HepG2 (cell line): ENCODE results near the gene STOM.

Experiments used
- ARID4A ChIP-seq: sonication (generic); formaldehyde crosslinking; IDR thresholded peaks from 2 replicates; pipeline ENCODE4 v1.5.0; 2020; ENCODE audit warnings: mild to moderate bottlenecking, missing genetic modification reagents, borderline replicate concordance
- ATF1 ChIP-seq: IDR thresholded peaks from 2 replicates; pipeline ENCODE4 v1.6.1; 2016; ENCODE audit warnings: mild to moderate bottlenecking, control low read depth
- ATF7-NPFF ChIP-seq: sonication (generic); formaldehyde crosslinking; IDR thresholded peaks from 2 replicates; pipeline ENCODE4 v1.8.1; 2023; ENCODE audit warnings: mild to moderate bottlenecking, low read depth, missing genetic modification reagents, moderate library complexity
- CTCF ChIP-seq: sonication (generic); formaldehyde crosslinking; IDR thresholded peaks from 2 replicates; pipeline ENCODE4 v1.5.0; 2020; ENCODE audit warnings: mild to moderate bottlenecking, missing genetic modification reagents, moderate library complexity
- ERF ChIP-seq: IDR thresholded peaks from 2 replicates; pipeline ENCODE4 v1.6.1; 2018; ENCODE audit warnings: missing biosample characterization, missing genetic modification reagents
- HIVEP1 ChIP-seq: sonication (generic); formaldehyde crosslinking; IDR thresholded peaks from 2 replicates; pipeline ENCODE4 v1.4.0; 2020; ENCODE audit warnings: mild to moderate bottlenecking, missing genetic modification reagents
- HNF1B ChIP-seq: sonication (generic); formaldehyde crosslinking; IDR thresholded peaks from 2 replicates; pipeline ENCODE4 v1.5.1; 2020; ENCODE audit warnings: mild to moderate bottlenecking, moderate library complexity, missing genetic modification reagents
- NAIF1 ChIP-seq: sonication (generic); formaldehyde crosslinking; IDR thresholded peaks from 2 replicates; pipeline ENCODE4 v1.5.0; 2020; ENCODE audit warnings: mild to moderate bottlenecking, missing genetic modification reagents, borderline replicate concordance
- PAX8 ChIP-seq: sonication (generic); formaldehyde crosslinking; IDR thresholded peaks from 2 replicates; pipeline ENCODE4 v1.8.0; 2022; ENCODE audit warnings: mild to moderate bottlenecking, missing genetic modification reagents, borderline replicate concordance
- TEAD2 ChIP-seq: sonication (generic); formaldehyde crosslinking; IDR thresholded peaks from 2 replicates; pipeline ENCODE4 v1.9.0; 2021; ENCODE audit warnings: missing genetic modification reagents
- THYN1 ChIP-seq: sonication (generic); formaldehyde crosslinking; IDR thresholded peaks from 2 replicates; pipeline ENCODE4 v1.8.1; 2023; ENCODE audit warnings: low read depth, mild to moderate bottlenecking, moderate library complexity, missing genetic modification reagents, borderline replicate concordance
- ZHX1 ChIP-seq: sonication (generic); formaldehyde crosslinking; IDR thresholded peaks from 2 replicates; pipeline ENCODE4 v1.8.1; 2022; ENCODE audit warnings: low read depth, mild to moderate bottlenecking, missing genetic modification reagents
- ZNF124 ChIP-seq: sonication (generic); formaldehyde crosslinking; IDR thresholded peaks from 2 replicates; pipeline ENCODE4 v1.4.0; 2020; ENCODE audit warnings: missing genetic modification reagents

- no peak for TF ChIP-seq ERF (CRISPR knock-in tag)
- no peak for TF ChIP-seq THYN1 (CRISPR knock-in tag)
- no peak for TF ChIP-seq TEAD2
- no peak for TF ChIP-seq CTCF (CRISPR knock-in tag)
- no peak for TF ChIP-seq NAIF1 (CRISPR knock-in tag)
- no peak for TF ChIP-seq PAX8
- no peak for TF ChIP-seq HIVEP1 (CRISPR knock-in tag)
- TF ChIP-seq ARID4A (CRISPR knock-in tag), result no peak
- no peak for TF ChIP-seq ZNF124
- no peak for TF ChIP-seq HNF1B
- no peak for TF ChIP-seq ATF7-NPFF (CRISPR knock-in tag)
- TF ChIP-seq ATF1, result no peak
- no peak for TF ChIP-seq ZHX1 (CRISPR knock-in tag)
Observed at GRCh38 chr9:121390372-121390771, 20.3 kb upstream of the STOM start.
